Common myeloid progenitor, CD34-positive (primary cell): ENCODE measurements around the gene LAMA3.

Source experiments
- CTCF ChIA-PET: fragments of 350-600 bp; sonication (Branson Sonifier 250); formaldehyde crosslinking; loops from one replicate; lab custom pipeline; 2021; ENCODE audit warnings: antibody characterized with exemption; lab: Charles Lee
- POLR2A ChIA-PET: fragments of 350-600 bp; sonication (Branson Sonifier 250); formaldehyde crosslinking; loops from one replicate; lab custom pipeline; 2021; ENCODE audit warnings: antibody characterized with exemption; lab: Charles Lee
- DNase-seq, 3 donors: peaks; one replicate each; pipeline versions ENCODE4 v3.0.0 to v3.0.0-alpha.2; 2013
- H3K27ac ChIP-seq, 2 experiments: 1 replicate in 1 of 2; 2 replicates in 1 of 2; pipeline ENCODE4 v1.7.0; 2013; ENCODE audit warnings: inconsistent platforms in 2 of 2, low read length in 2 of 2, mild to moderate bottlenecking in 2 of 2, low read depth in 1 of 2, moderate library complexity in 1 of 2; ENCODE audit not compliant: severe bottlenecking in 2 of 2, insufficient read depth in 1 of 2, poor library complexity in 1 of 2
- H3K27me3 ChIP-seq, 5 experiments: replicated peaks in 2 of 5; 1 replicate in 3 of 5; 2 replicates in 2 of 5; pipeline versions ENCODE4 v1.6.1 to v1.7.0; 2013; ENCODE audit warnings: low read length in 4 of 5, mild to moderate bottlenecking in 2 of 5, moderate library complexity in 2 of 5, inconsistent platforms in 1 of 5; ENCODE audit not compliant: insufficient read depth in 5 of 5, control insufficient read depth in 4 of 5
- H3K36me3 ChIP-seq, 4 experiments: 1 replicate in 2 of 4; 2 replicates in 2 of 4; pipeline versions ENCODE4 v1.6.1 to v1.7.0; 2013; ENCODE audit warnings: low read length in 3 of 4, control low read depth in 1 of 4, mild to moderate bottlenecking in 1 of 4; ENCODE audit not compliant: control insufficient read depth in 4 of 4, insufficient read depth in 4 of 4
- H3K4me1 ChIP-seq, 4 experiments: 1 replicate in 3 of 4; 2 replicates in 1 of 4; pipeline versions ENCODE4 v1.6.1 to v1.7.1; 2013; ENCODE audit warnings: low read length in 3 of 4, mild to moderate bottlenecking in 3 of 4, control low read depth in 1 of 4, inconsistent platforms in 1 of 4, moderate library complexity in 1 of 4; ENCODE audit not compliant: control insufficient read depth in 4 of 4, insufficient read depth in 4 of 4; ENCODE audit errors: control extremely low read depth in 1 of 4
- H3K4me3 ChIP-seq, 7 experiments: 1 replicate in 4 of 7; 2 replicates in 3 of 7; pipeline versions ENCODE4 v1.5.1 to v1.7.0; 2013; ENCODE audit warnings: mild to moderate bottlenecking in 7 of 7, low read length in 6 of 7, moderate library complexity in 6 of 7, inconsistent platforms in 2 of 7, low read depth in 2 of 7, control low read depth in 1 of 7; ENCODE audit not compliant: insufficient read depth in 4 of 7, control insufficient read depth in 1 of 7; ENCODE audit errors: extremely low read depth in 1 of 7
- H3K9me3 ChIP-seq, 5 experiments: 1 replicate in 4 of 5; 2 replicates in 1 of 5; pipeline versions ENCODE4 v1.6.1 to v1.7.1; 2013; ENCODE audit warnings: low read length in 4 of 5, mild to moderate bottlenecking in 2 of 5, inconsistent platforms in 1 of 5, low read depth in 1 of 5, moderate library complexity in 1 of 5; ENCODE audit not compliant: control insufficient read depth in 4 of 5, insufficient read depth in 2 of 5; ENCODE audit errors: control extremely low read depth in 1 of 5
- whole genome bisulfite sequencing: methylation state at CpG from one replicate; pipeline ENCODE4 v1.1.5; 2013; ENCODE audit not compliant: insufficient coverage; 5-methylcytosine and 5-hydroxymethylcytosine counted together

LAMA3 gene

GRCh38 chr18:23857756-23858155 lies 168.5 kb downstream of the LAMA3 start:
- POLR2A ChIA-PET, result no interaction called here
- WGBS, result 99% methylated on average over 7 of the region's 9 CpGs

GRCh38 chr18:23859466-23860336 lies 170.4 kb downstream of the LAMA3 start:
- peaks cover 12 to 39% (median 25%) of the 10 kb centered on the region in 4 experiments for H3K4me1 ChIP-seq
- peak in 1 of 3 donors; percentile 37 for DNase-seq
- CTCF ChIA-PET, result interaction anchor here (0.7 to 1.0 kb wide), 4 partner anchors 8 to 55 kb away, joined by 3 read pairs; no protein-coding TSS in a partner anchor
- H3K27ac ChIP-seq, result no peak overlapping the region
- POLR2A ChIA-PET, result interaction anchor here (0.6 kb wide), 1 partner anchor 15 kb away, joined by 3 read pairs; no protein-coding TSS in a partner anchor
- WGBS, result 95% methylated on average over 2 of the region's 3 CpGs
- H3K9me3 ChIP-seq, result no peaks in the 10 kb centered on the region
- H3K36me3 ChIP-seq, result no peaks in the 10 kb centered on the region
- H3K4me3 ChIP-seq, result no peak overlapping the region
- no peaks in the 10 kb centered on the region for H3K27me3 ChIP-seq

More at GRCh38 chr18:23857756-23858155, 168.5 kb downstream of the LAMA3 start:
- DNase-seq, result no peak
- H3K4me1 ChIP-seq, result peaks cover 7 to 29% (median 21%) of the 10 kb centered on the region in 4 experiments
- H3K36me3 ChIP-seq, result no peaks in the 10 kb centered on the region
- no peaks in the 10 kb centered on the region for H3K9me3 ChIP-seq
- no peak overlapping the region for H3K27ac ChIP-seq
- CTCF ChIA-PET, result no interaction called here
- H3K4me3 ChIP-seq, result no peak overlapping the region
- H3K27me3 ChIP-seq, result no peaks in the 10 kb centered on the region

GRCh38 chr18:23861326-23861725 lies 172.1 kb downstream of the LAMA3 start:
- DNase-seq, result no peak
- no peaks in the 10 kb centered on the region for H3K36me3 ChIP-seq
- peak overlapping the region in 1 of 7 experiments; percentile 29 for H3K4me3 ChIP-seq
- CTCF ChIA-PET, result interaction anchor here (0.9 to 2.3 kb wide), 3 partner anchors 22 to 58 kb away, joined by 3 to 5 read pairs (median 3); no protein-coding TSS in a partner anchor
- H3K27me3 ChIP-seq, result no peaks in the 10 kb centered on the region
- H3K9me3 ChIP-seq, result no peaks in the 10 kb centered on the region
- peaks cover 21 to 54% (median 38%) of the 10 kb centered on the region in 4 experiments for H3K4me1 ChIP-seq
- H3K27ac ChIP-seq, result peak overlapping the region in 1 of 2 experiments; percentile 40
- WGBS, result 94% methylated on average over 6 of the region's 6 CpGs
- POLR2A ChIA-PET, result interaction anchor here (1.0 kb wide), 1 partner anchor 23 kb away, joined by 3 read pairs; no protein-coding TSS in a partner anchor

GRCh38 chr18:23861805-23862470 lies 172.7 kb downstream of the LAMA3 start:
- DNase-seq, result peak; percentile 42 to 82 (median 72)
- peak overlapping the region in 1 of 7 experiments; percentile 29 for H3K4me3 ChIP-seq
- ChIA-PET POLR2A (interaction anchor here (1.0 kb wide), 1 partner anchor 24 kb away, joined by 3 read pairs; no protein-coding TSS in a partner anchor), CTCF (interaction anchor here (0.9 to 2.3 kb wide), 4 partner anchors 23 to 57 kb away, joined by 3 to 5 read pairs (median 3); no protein-coding TSS in a partner anchor)
- H3K36me3 ChIP-seq, result no peaks in the 10 kb centered on the region
- WGBS, result 0% methylated on average over 2 of the region's 6 CpGs
- no peaks in the 10 kb centered on the region for H3K27me3 ChIP-seq
- peak overlapping the region; percentile 62 to 75 for H3K27ac ChIP-seq
- H3K4me1 ChIP-seq, result peaks cover 21 to 58% (median 40%) of the 10 kb centered on the region in 4 experiments
- no peaks in the 10 kb centered on the region for H3K9me3 ChIP-seq

GRCh38 chr18:23864624-23865023 lies 175.4 kb downstream of the LAMA3 start:
- POLR2A ChIA-PET, result no interaction called here
- H3K36me3 ChIP-seq, result no peaks in the 10 kb centered on the region

GRCh38 chr18:23867006-23867405 lies 177.8 kb downstream of the LAMA3 start:
- Histone ChIP-seq H3K9me3 (no peaks in the 10 kb centered on the region), H3K4me3 (no peak overlapping the region), H3K36me3 (no peaks in the 10 kb centered on the region), H3K27ac (no peak overlapping the region), H3K4me1 (peaks cover 25 to 67% (median 41%) of the 10 kb centered on the region in 4 experiments), H3K27me3 (no peaks in the 10 kb centered on the region)
- 20% methylated on average over 1 of the region's 5 CpGs for WGBS
- peak in 2 of 3 donors; percentile 67 to 70 for DNase-seq
- POLR2A ChIA-PET, result no interaction called here
- CTCF ChIA-PET, result no interaction called here

More at GRCh38 chr18:23864624-23865023, 175.4 kb downstream of the LAMA3 start:
- H3K27me3 ChIP-seq, result no peaks in the 10 kb centered on the region
- DNase-seq, result peak in 2 of 3 donors; percentile 63 to 75
- peak overlapping the region; percentile 18 to 51 for H3K27ac ChIP-seq
- no peak overlapping the region for H3K4me3 ChIP-seq
- H3K9me3 ChIP-seq, result no peaks in the 10 kb centered on the region
- WGBS, result no CpG with 5 or more reads among the region's 4 CpGs
- CTCF ChIA-PET, result no interaction called here
- H3K4me1 ChIP-seq, result peaks cover 21 to 62% (median 40%) of the 10 kb centered on the region in 4 experiments
